GM18873 (cell line): ENCODE results near the gene WDR62.
A peak's percentile ranks its signal among the peaks of the same experiment; 100 is the strongest.

ENCODE experiments used
- ATAC-seq: cut with Tn5 transposase; IDR thresholded peaks from one replicate; pipeline ENCODE4 v1.9.1; 2021; ENCODE audit warnings: mild to moderate bottlenecking, moderate library complexity, moderate number of reproducible peaks; ENCODE audit not compliant: unreplicated experiment, low FRiP score

Gene WDR62

DNA sequence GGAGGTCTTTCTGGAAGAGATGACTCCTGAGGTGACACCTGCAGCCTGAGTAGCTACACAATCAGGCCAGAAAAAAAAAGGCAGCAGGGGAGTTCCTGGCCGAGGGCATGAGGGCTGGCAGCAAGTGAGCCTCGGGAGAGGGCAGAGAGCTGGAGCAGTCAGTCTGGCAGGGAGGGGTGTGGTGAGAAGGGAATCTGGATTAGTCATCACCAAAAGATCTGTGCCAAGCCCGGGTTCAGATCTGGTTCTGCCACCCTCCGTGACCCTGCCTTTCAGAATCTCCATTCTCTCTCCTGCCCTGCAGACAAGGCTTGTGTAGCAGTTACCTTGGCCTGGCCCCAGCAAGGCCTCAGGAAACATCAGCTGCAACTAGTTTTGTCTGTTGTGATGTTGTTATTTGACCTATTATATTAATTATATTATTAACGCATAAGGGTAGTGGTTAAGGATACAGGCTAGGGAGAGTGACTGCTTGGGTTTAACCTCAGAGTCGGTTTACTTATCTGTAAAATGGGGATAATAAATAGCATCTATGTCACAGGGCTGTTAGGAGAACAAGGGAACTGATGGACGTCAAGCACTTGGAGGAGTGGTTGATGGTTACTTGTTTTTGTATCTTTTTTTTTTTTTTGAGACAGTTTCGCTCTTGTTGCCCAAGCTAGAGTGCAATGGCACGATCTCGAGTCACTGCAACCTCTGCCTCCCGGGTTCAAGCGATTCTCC lies 82.4 kb downstream of the WDR62 start:
- no peak for ATAC-seq

DNA sequence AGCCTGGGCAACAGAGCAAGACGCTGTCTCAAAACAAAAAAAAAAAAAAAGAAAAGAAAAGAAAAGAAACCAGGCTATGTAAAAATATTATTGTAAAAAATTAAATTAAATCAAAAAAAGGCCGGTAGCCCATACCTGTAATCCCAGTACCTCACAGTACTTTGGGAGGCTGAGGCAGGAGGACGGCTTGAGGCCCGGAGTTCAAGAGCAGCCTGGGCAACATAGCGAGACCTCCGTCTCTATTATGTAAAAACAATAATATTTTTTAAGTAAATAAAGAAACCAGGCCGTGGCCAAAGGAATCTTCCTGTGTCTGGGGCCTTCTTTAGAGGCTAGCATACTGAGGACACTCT lies 84.4 kb downstream of the WDR62 start:
- ATAC-seq, result no peak

DNA sequence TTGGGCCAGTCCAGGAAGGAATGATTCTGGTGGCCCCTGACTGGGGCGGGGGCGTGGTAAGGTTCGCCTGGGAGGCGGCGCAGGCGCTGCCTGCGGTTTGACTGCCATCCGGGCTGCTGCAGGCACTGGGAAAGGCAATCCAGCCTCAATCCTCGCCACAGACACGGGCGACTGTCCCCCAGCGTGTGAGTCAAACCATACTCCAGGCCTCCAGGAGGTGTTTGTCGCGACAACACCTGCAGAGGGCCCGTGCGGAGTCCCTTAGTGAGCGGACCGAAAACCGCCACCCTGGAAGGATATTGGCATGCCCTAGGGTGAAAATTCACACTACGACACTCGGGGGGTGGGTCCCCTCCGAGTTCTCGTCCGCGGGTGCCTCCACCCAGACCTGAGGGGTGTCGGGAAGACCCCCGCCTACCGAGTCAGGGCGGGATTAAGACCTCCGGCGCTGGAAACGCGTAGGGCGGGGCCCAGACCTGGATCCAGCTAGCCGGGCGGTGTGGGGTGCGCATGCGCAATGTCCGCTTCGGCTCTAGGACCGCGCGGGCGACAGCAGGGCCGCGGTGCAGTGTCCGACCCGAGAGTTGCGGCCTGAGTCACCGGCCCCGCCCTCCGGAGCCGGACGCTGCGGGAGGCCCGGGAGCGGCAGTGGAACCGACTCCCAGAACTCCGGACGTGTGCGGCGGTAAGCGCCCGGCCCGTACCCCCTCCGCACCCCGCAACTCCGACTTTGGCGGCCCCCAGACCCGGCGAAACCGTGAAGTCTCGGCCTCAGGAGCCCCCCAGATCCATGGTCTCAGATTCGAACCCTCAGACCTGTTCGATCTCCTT lies 85.0 kb downstream of the WDR62 start, which contains the start of gene CAPNS1:
CAPNS1 (plus strand) TSS at position 594 of the 831 bp plus-strand sequence. CDS start 946 bp downstream, outside the sequence.
- ATAC-seq, result peak; percentile 72

DNA sequence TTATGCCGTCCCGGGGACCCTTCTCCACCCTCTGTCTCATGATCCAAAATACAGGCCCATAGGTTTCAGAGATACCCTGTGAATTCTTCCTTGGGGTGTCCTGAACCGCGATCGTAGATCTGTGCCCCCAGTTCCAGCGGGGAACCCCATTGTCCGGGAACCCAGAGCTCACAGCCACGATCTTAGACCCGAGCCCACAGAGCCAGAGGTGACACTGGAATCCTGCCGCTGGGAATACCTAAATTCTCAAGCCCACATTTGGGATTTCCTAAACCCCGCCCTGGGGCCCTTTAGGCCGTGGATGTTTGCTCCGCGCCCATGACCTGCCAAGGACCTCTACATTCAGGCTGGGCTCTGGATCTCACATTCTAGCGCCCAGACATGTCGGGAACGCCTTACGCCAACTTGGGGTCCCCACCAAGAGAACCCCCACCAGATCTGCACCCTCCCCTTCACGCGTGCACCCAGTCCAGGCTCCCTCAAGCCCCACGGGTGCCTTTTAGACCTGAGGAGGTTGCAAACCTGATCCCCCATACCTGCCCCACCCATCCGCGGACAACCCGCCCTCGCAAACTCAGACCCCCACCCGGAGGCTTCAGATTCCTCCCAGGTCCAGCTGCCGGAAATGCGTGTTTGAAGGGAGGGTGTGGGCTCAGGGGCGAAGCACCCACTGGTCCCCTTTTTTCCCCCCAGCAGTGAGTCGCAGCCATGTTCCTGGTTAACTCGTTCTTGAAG lies 85.8 kb downstream of the WDR62 start:
- no peak for ATAC-seq

DNA sequence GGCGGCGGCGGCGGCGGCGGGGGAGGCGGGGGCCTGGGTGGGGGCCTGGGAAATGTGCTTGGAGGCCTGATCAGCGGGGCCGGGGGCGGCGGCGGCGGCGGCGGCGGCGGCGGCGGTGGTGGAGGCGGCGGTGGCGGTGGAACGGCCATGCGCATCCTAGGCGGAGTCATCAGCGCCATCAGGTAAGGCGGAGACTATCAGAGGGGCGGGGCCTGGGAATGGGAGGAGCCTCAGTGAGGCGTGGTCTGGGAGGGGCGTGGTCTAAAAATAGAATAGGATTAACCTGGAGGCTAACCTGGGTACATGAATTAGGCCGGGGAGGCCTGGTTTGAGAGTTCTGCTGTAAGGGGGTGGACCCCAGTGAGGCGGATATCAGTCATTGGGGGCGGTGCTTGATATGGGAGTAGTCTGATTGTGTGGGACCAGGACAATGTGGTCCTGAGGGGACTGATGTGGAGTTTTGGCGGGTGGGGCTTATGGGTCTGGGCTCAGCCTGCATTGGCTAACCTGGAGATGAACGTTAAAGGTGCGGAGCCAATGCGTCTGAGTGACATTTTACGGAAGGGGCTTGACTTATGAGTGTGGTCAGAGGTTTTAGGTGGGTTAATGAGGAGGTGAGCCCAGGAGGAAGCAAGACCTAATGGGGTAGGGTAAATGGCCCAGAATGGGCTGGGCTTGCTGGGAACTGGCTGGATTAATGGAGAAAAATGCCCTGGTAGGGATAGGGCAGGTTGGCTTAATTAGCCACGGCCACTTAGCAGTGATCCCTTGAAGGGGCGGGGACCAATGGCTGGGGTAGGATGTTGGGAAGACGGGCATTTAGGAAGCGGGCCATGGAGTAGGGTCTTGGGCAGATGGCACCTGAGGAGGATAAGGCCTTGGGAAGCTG lies 86.6 kb downstream of the WDR62 start:
- ATAC-seq, result peak; percentile 45

DNA sequence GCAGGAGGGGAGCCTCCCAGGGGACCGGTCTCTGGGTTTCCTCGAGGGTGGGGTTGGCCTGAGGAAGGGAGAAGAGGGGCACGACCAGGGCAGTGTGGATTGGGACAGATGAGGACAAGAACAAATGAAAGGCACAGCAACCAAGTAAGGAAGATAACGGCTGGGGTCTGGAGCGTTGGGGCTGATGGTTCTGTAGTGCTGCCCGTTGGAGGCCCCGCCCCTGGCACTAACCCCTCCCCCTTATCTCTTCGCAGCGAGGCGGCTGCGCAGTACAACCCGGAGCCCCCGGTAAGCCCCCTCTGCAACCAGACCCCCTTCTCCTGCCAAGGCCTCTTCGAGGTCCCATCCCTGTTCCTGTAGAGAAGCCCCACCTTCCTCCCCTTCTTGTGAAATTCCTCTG lies 87.3 kb downstream of the WDR62 start:
- no peak for ATAC-seq

DNA sequence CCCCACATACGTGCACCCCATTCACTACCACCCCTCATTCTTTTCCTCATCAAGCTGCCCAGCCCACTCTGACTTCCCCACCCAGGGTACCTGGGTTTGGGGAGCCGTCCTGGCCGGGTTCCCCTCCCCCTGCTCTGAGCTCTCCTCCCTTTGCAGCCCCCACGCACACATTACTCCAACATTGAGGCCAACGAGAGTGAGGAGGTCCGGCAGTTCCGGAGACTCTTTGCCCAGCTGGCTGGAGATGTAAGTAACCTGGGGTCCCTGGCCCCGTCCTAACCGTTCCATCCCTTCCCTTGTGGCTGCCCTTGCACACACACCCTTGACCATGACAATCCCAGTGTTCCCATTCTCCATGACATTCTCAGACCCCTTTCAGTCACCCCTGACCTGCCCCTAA lies 87.8 kb downstream of the WDR62 start:
- ATAC-seq, result no peak

DNA sequence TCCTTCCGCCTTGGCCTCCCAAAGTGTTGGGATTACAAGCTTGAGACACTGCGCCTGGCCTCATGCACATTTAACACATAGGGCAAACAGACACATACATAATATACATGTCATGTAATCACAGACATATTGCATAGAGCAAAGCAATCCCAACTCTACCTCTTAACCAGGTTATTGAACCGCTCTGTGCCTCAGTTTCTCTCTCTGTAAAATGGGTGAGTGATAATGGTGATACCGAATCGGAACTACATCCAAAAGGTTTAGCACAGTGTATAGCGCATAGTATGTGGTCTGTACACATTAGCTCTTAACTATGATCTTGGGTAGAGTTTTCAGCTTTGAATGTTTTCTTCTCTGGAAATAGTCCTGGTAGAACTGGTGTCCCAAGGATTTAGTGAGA lies 89.9 kb downstream of the WDR62 start:
- no peak for ATAC-seq

DNA sequence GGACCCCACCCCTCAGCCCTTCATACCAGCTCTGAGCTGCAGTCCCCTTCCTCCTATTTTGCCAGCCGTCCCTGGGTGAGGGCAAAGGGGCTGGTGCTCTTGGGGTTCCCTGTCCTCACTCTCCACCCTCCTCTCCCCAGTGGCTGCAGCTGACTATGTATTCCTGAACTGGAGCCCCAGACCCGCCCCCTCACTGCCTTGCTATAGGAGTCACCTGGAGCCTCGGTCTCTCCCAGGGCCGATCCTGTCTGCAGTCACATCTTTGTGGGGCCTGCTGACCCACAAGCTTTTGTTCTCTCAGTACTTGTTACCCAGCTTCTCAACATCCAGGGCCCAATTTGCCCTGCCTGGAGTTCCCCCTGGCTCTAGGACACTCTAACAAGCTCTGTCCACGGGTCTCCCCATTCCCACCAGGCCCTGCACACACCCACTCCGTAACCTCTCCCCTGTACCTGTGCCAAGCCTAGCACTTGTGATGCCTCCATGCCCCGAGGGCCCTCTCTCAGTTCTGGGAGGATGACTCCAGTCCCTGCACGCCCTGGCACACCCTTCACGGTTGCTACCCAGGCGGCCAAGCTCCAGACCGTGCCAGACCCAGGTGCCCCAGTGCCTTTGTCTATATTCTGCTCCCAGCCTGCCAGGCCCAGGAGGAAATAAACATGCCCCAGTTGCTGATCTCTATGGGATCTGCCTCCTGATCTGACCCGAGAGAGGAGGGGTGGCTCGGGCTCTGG lies 95.1 kb downstream of the WDR62 start:
- no peak for ATAC-seq

DNA sequence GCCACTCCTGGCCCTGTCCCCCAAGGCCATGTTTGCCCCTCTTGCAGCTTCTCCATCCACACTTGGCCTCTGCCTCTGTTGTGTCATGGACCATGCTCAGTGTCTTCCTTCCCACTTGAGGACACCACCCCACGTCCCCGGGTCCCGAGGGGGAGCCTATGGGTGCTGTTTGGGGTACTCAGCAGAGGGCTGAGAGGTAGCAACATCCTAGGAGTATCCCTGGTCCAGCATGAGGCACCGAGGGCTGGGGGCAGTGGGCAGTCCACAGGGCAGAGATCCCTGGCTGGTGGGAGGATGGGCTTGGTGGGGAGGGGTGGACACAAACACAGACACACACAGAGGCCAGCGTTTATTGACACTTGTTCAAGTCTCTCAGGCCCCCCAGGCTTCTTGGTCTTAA lies 95.9 kb downstream of the WDR62 start:
- no peak for ATAC-seq

DNA sequence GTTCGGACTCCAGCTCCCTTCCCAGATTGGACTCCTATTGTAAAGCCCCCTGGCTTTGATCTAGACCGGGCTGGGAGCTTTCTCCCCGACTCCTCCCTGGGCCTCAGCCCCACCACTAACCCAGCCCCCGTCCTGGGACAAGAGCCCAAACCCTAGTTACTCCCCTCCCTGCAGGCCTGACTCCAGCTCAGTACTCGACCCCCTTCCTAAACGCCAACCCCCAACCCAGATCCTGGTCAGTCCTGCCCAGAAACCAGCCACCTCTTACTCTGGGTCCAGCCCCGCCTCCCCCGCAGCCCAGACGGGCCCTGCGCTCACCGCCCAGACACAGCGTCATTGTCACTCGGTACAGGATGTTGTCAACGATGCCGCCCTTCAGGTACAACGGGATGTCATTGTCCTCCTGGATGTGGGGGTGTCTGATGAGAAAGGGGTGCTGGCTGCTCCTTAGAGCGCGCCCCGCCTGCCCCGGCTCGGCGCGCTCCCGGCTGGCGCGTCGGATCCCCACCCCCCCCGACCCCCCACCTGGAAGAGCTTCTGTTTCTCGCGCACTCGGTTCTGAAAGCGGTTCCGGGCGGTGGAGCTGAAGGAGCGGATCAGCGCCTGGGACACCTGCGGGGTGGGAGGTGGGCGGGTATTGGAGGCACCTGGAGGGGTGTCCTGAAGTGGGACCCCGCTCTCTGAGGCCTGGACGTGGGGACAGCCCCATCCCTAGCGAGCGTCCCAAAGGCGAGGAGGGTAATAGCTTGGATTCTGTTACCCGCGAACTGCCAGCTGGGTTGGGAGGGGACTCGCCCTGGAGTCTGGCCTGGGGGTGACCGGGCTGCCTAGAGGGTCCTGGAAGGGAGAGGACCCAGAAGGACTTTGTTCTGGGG lies 96.7 kb downstream of the WDR62 start:
- ATAC-seq, result no peak

DNA sequence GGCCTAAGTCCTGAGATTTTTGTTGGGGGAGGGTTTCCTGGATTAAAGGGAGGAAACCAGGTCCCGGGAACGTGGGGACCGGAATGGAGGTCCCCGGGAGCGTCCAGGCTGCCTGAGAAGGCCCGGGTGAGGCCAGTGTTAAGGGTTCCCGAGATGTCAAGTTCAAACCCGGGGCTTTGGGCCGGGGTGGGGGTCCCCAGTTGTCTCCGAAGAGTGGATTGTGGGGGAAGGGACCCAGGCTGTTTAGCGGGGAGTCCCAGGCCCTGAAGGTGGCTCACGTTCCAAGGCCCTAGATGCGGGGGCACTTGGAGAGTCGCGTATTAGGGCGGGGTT lies 97.3 kb downstream of the WDR62 start:
- ATAC-seq, result no peak

DNA sequence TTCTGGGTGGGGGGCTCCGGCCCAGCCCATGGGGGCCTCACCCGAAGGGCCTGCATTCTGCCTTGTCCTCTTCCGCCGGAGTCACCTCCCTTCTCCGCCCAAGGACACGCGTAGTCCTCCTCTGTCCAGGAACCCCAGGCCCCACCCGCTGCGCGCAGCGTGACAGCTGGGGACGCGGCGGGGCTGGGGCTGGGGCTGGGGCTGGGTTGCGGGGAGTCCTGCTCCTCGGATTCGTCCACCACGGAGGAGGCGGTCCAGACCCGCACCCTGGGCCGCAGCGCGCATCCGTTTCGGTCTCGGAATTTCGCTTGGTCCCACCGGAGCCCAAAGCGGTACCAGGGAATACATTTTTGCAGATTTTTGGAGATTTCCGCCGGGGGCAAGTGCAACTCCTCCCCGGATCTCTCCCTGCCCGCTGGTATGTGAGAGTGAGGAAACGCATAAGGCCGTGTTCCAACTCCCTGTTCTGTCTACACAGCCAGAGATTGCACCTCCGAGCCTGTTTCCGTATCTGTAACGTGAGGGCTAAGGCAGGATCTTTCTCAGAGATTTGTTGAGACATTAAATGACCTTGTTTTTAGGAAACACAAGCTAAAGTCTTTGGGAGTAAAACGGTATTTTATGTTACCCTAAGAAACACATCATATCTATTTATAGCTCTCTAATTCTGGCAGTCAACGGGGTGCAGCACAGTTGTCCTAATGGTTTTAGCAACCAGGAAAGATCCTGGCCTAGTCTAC lies 97.8 kb downstream of the WDR62 start, which contains the start of gene COX7A1:
COX7A1 (minus strand) TSS at position 96 of the 740 bp plus-strand sequence; CDS start at position 56, 40 bp downstream.
- no peak for ATAC-seq

DNA sequence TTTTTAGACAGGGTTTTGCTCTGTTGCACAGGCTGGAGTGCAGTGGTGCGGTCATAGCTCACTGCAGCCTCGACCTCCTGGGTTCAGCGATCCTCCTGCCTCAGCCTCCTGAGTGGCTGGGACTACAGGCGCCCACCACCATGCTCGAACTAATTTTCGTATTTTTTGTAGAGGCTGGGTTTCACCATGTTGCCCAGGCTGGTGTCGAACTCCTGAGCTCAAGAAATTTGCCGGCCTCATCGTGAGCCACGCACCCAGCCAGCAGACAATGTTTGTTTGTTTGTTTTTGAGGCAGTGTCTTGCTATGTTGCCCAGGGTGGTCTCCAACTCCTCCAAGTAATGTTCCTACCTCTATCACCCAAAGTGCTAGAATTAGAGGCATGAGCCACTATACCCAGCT lies 98.4 kb downstream of the WDR62 start:
- ATAC-seq, result no peak
